Psoas muscle (tissue), 8 donors: ENCODE results near the gene S1PR3. TPM values are rescaled to one million over a fixed set of nuclear protein-coding genes. Genes with fewer than 3 reads are reported as not detected.

Source experiments
- ATAC-seq, 4 donors: fragments of 200-7000 bp; cut with Tn5 transposase; one replicate each; pipeline ENCODE4 v1.9.1; 2020; ENCODE audit warnings: moderate library complexity in 3 of 4, mild to moderate bottlenecking in 2 of 4
- DNase-seq, 2 donors: peaks; one replicate each; pipeline ENCODE4 v3.0.0-alpha.2; 2020
- H3K27ac ChIP-seq: fragments of 200-600 bp; one replicate; pipeline ENCODE4 v1.8.0; 2022
- H3K27me3 ChIP-seq, 3 donors: fragments of 200-600 bp in 1 of 3; one replicate each; pipeline versions ENCODE4 v1.6.1 to v1.8.0; 2013 to 2022; ENCODE audit warnings: low read length in 2 of 3, mild to moderate bottlenecking in 2 of 3, moderate library complexity in 1 of 3; ENCODE audit not compliant: insufficient read depth in 3 of 3
- H3K36me3 ChIP-seq, 2 donors: fragments of 200-600 bp in 1 of 2; one replicate each; pipeline versions ENCODE4 v1.6.1 to v1.8.0; 2013 to 2022; ENCODE audit warnings: low read depth in 1 of 2, mild to moderate bottlenecking in 1 of 2, moderate library complexity in 1 of 2; ENCODE audit not compliant: insufficient read depth in 1 of 2
- H3K4me1 ChIP-seq: fragments of 200-600 bp; one replicate; pipeline ENCODE4 v1.8.0; 2022
- H3K4me3 ChIP-seq: fragments of 200-600 bp; one replicate; pipeline ENCODE4 v1.8.0; 2022; ENCODE audit warnings: mild to moderate bottlenecking
- H3K9me3 ChIP-seq: fragments of 200-600 bp; one replicate; pipeline ENCODE4 v1.8.0; 2022
- CTCF ChIP-seq: fragments of 200-600 bp; IDR thresholded peaks from one replicate; pipeline ENCODE4 v1.8.0; 2022; ENCODE audit warnings: antibody characterized with exemption
- WGBS, 3 donors: extraction: QIAGEN DNeasy Blood & Tissue Kit; methylation state at CpG; one replicate each; pipeline versions ENCODE4 v1.1.6 to v1.1.7; 2013; 5-methylcytosine and 5-hydroxymethylcytosine counted together
- intact Hi-C, 2 donors: fragments of 100-400 bp; cut with DNase I; formaldehyde crosslinking; loops; one replicate each; pipeline versions ENCODE4 v1.11.0 to v1.14.2; 2022
- polyA plus RNA-seq, 3 donors: library from polyadenylated mRNA; stranded (reverse); fragments of 200-250 nt; gene quantifications; one replicate each; pipeline ENCODE4 v1.2.3, GENCODE V29; 2013
- total RNA-seq, 4 donors: library from RNA; stranded (reverse); fragmentation: NEBNext Ultra II Directional in 2 of 4; extraction: Animal tissue kit (Norgen Biotek cat#: 25700) in 2 of 4; gene quantifications; one replicate each; pipeline versions ENCODE4 v1.2.1 to v1.2.4, GENCODE V29; 2021 to 2023
- donor health status: healthy with polysubstance abuse.
- donor health status: DM: no; HTN: no; CAD: no; lungs with moderate emphysema.
- donor health status: Bipolar disorder and iron deficiency.
- donor health status: healthy.
- donor health status: DM: yes; HTN: yes; CAD: no.
- donor health status: DM: no; HTN: no; CAD: no.
- donor health status: DM: no; HTN: no; CAD: no.
- donor health status: DM: yes; HTN: yes; CAD: no.

S1PR3 gene
- total and polyA plus RNA-seq, 7 donors, result 2.3 to 5.2 (median 4.7) TPM

- H3K27ac ChIP-seq, result no peak overlapping the region
- DNase-seq (no peak), ATAC-seq (no peak)
- no peaks in the 10 kb centered on the region for H3K4me1 ChIP-seq
- no peaks in the 10 kb centered on the region for H3K9me3 ChIP-seq
- no peaks in the 10 kb centered on the region for H3K36me3 ChIP-seq
- intact Hi-C loops, result no loop called here
- 86 to 93% (median 89%) methylated on average over 5 of the region's 5 CpGs for WGBS, 3 donors
- TF ChIP-seq CTCF, result no peak
- H3K27me3 ChIP-seq, result no peaks in the 10 kb centered on the region
- no peak overlapping the region for H3K4me3 ChIP-seq
These were observed 62.0 kb downstream of the S1PR3 start for GRCh38 chr9:89053301-89053700.

Other genes with a start within 250 kb of the S1PR3 start
- under 1 TPM; 0.12 to 0.71 (median 0.37) TPM for gene SHC3, start 187.3 kb downstream of the S1PR3 start, total RNA-seq
- gene SHC3, start 187.3 kb downstream of the S1PR3 start, polyA plus RNA-seq, result under 1 TPM; 0.04 to 0.39 (median 0.08) TPM